ENCODE results near the gene CILP. TPM values are rescaled to one million over a fixed set of nuclear protein-coding genes. Genes with fewer than 3 reads are reported as not detected.

The CILP gene
- total and polyA plus RNA-seq, 2 of the 13 experiments (the other 11 are each of a cell fraction or from before 2014, with no cell fraction given), result 0.03 TPM; not detected in 1

DNA sequence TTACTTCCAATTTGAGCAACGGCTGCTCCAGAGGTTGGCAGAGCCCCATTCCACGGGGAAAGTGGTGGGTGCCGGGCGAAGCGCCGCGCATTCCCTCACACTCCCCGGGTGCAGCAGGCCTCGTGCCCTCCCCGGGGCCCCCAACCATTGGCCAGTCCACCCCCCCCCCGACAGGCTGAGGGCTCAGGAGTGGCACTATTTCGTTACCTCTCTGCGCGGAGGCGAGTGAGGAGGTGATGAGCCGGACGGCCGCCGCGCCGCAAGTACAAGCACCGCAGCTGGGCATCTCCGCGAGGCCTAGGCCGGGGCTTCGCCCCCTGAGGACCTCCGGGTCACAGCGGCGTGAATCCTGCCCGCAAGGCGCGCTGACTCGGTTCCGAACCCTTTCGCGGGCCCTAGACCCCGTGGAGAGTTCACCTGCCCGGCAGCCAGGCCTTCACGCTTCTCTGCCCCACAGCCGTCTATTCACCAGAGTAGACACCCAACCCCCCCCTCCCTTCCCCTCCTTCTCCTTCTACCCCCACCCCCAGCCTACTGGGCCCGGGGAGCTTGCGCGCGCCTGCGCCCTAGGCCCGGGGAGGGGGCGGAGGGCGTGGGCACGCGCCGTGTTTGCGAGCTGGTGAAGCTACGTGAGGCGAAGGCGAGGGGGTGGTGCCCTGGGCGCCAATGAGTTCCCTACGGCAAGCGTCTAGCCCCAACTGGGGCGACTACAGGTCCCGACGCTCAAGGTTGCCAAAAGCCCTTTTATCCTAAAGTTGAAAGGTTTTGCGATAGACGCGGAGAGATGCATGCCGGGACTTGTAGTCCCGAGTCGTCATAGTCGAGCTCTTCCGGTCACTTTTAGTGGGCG, 26.2 kb downstream of the CILP start, which contains the start of gene CLPX (continued):
- TF ChIP-seq, protein P1, sequence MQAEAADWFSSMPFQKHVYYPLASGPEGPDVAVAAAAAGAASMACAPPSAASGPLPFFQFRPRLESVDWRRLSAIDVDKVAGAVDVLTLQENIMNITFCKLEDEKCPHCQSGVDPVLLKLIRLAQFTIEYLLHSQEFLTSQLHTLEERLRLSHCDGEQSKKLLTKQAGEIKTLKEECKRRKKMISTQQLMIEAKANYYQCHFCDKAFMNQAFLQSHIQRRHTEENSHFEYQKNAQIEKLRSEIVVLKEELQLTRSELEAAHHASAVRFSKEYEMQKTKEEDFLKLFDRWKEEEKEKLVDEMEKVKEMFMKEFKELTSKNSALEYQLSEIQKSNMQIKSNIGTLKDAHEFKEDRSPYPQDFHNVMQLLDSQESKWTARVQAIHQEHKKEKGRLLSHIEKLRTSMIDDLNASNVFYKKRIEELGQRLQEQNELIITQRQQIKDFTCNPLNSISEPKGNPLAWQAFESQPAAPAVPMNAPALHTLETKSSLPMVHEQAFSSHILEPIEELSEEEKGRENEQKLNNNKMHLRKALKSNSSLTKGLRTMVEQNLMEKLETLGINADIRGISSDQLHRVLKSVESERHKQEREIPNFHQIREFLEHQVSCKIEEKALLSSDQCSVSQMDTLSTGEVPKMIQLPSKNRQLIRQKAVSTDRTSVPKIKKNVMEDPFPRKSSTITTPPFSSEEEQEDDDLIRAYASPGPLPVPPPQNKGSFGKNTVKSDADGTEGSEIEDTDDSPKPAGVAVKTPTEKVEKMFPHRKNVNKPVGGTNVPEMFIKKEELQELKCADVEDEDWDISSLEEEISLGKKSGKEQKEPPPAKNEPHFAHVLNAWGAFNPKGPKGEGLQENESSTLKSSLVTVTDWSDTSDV (CRISPR knock-in tag; IDR thresholded peaks at IDR 0.05), result no peak
- TF ChIP-seq, protein P2, sequence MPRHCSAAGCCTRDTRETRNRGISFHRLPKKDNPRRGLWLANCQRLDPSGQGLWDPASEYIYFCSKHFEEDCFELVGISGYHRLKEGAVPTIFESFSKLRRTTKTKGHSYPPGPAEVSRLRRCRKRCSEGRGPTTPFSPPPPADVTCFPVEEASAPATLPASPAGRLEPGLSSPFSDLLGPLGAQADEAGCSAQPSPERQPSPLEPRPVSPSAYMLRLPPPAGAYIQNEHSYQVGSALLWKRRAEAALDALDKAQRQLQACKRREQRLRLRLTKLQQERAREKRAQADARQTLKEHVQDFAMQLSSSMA (CRISPR knock-in tag; IDR thresholded peaks at IDR 0.05), result no peak
- TF ChIP-seq DMAP1 (CRISPR knock-in tag; IDR thresholded peaks at IDR 0.05) (peak; percentile 65; the same call in 1 of the 2 replicates), HOXA9 (CRISPR knock-in tag; IDR thresholded peaks at IDR 0.05; ENCODE audit: borderline replicate concordance) (no peak), NR1H2 (CRISPR knock-in tag; IDR thresholded peaks at IDR 0.05; ENCODE audit: borderline replicate concordance, low read depth) (no peak), ZSCAN25 (CRISPR knock-in tag; IDR thresholded peaks at IDR 0.05) (no peak; the same call in none of the 2 replicates), ZNF720 (CRISPR knock-in tag; IDR thresholded peaks at IDR 0.05) (no peak), SUZ12 (IDR thresholded peaks at IDR 0.05; ENCODE audit: low read depth, low read length) (peak; percentile 56), GATA4 (IDR thresholded peaks at IDR 0.05; ENCODE audit: borderline replicate concordance, low read depth) (peak; percentile 33; the same call in 1 of the 2 replicates), NCOA1 (CRISPR knock-in tag; IDR thresholded peaks at IDR 0.05) (peak; percentile 65; the same call in 1 of the 2 replicates), BCL6 (CRISPR knock-in tag; IDR thresholded peaks at IDR 0.05) (0 out of 2 replicates have a peak, but pooled peaks have one; percentile 18), SOX5 (CRISPR knock-in tag; IDR thresholded peaks at IDR 0.05; ENCODE audit: borderline replicate concordance) (peak; percentile 51; the same call in 1 of the 2 replicates), IRF2 (CRISPR knock-in tag; IDR thresholded peaks at IDR 0.05) (0 out of 2 replicates have a peak, but pooled peaks have one; percentile 2), ZNF776 (CRISPR knock-in tag; IDR thresholded peaks at IDR 0.05) (no peak), RAD51 (IDR thresholded peaks at IDR 0.05; ENCODE audit: borderline replicate concordance) (no peak)
- TF ChIP-seq, protein P3, sequence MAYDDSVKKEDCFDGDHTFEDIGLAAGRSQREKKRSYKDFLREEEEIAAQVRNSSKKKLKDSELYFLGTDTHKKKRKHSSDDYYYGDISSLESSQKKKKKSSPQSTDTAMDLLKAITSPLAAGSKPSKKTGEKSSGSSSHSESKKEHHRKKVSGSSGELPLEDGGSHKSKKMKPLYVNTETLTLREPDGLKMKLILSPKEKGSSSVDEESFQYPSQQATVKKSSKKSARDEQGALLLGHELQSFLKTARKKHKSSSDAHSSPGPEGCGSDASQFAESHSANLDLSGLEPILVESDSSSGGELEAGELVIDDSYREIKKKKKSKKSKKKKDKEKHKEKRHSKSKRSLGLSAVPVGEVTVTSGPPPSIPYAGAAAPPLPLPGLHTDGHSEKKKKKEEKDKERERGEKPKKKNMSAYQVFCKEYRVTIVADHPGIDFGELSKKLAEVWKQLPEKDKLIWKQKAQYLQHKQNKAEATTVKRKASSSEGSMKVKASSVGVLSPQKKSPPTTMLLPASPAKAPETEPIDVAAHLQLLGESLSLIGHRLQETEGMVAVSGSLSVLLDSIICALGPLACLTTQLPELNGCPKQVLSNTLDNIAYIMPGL (CRISPR knock-in tag; IDR thresholded peaks at IDR 0.05; ENCODE audit: borderline replicate concordance in 1 of 2, low read depth in 1 of 2), result peak; percentile 72 to 78; a peak in 3 of 4 replicates
- TF ChIP-seq, protein P4, sequence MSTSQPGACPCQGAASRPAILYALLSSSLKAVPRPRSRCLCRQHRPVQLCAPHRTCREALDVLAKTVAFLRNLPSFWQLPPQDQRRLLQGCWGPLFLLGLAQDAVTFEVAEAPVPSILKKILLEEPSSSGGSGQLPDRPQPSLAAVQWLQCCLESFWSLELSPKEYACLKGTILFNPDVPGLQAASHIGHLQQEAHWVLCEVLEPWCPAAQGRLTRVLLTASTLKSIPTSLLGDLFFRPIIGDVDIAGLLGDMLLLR (CRISPR knock-in tag; IDR thresholded peaks at IDR 0.05), result no peak
- TF ChIP-seq, protein P5, sequence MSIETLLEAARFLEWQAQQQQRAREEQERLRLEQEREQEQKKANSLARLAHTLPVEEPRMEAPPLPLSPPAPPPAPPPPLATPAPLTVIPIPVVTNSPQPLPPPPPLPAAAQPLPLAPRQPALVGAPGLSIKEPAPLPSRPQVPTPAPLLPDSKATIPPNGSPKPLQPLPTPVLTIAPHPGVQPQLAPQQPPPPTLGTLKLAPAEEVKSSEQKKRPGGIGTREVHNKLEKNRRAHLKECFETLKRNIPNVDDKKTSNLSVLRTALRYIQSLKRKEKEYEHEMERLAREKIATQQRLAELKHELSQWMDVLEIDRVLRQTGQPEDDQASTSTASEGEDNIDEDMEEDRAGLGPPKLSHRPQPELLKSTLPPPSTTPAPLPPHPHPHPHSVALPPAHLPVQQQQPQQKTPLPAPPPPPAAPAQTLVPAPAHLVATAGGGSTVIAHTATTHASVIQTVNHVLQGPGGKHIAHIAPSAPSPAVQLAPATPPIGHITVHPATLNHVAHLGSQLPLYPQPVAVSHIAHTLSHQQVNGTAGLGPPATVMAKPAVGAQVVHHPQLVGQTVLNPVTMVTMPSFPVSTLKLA (IDR thresholded peaks at IDR 0.05), result peak; percentile 56
- TF ChIP-seq, protein P6, sequence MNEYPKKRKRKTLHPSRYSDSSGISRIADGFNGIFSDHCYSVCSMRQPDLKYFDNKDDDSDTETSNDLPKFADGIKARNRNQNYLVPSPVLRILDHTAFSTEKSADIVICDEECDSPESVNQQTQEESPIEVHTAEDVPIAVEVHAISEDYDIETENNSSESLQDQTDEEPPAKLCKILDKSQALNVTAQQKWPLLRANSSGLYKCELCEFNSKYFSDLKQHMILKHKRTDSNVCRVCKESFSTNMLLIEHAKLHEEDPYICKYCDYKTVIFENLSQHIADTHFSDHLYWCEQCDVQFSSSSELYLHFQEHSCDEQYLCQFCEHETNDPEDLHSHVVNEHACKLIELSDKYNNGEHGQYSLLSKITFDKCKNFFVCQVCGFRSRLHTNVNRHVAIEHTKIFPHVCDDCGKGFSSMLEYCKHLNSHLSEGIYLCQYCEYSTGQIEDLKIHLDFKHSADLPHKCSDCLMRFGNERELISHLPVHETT (CRISPR knock-in tag; conservative IDR thresholded peaks at IDR 0.05), result no peak
- TF ChIP-seq, protein P7, sequence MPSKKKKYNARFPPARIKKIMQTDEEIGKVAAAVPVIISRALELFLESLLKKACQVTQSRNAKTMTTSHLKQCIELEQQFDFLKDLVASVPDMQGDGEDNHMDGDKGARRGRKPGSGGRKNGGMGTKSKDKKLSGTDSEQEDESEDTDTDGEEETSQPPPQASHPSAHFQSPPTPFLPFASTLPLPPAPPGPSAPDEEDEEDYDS (CRISPR knock-in tag; IDR thresholded peaks at IDR 0.05), result peak; percentile 24; the same call in 1 of the 2 replicates
